Upper lobe of left lung (tissue), 4 donors: ENCODE measurements around the gene CDH13.

Experiments used
- CTCF ChIP-seq, 6 experiments: fragments of 450-650 bp in 4 of 6; fragments of 200-600 bp in 2 of 6; sonication (generic) in 2 of 6; IDR thresholded peaks; one replicate each; pipeline ENCODE4 v1.5.1; 2016 to 2019; ENCODE audit warnings: antibody characterized with exemption in 6 of 6
- POLR2A ChIP-seq, 4 donors: fragments of 450-650 bp; IDR thresholded peaks; one replicate each; pipeline ENCODE4 v1.5.1; 2016 to 2017; ENCODE audit warnings: antibody characterized with exemption in 4 of 4, mild to moderate bottlenecking in 2 of 4

GRCh38 chr16:83599789-83600462 is 973.2 kb downstream of the CDH13 start:
- TF ChIP-seq POLR2A (IDR thresholded peaks at IDR 0.05) (no peak), CTCF (IDR thresholded peaks at IDR 0.05) (no peak)
